NT2/D1 (cell line): Measurements from ENCODE around the gene PMVK.

ENCODE experiments used
- DNase-seq: peaks from one replicate; pipeline ENCODE4 v3.0.0-alpha.2; 2011; ENCODE audit warnings: low read depth, low spot score
- H3K27me3 ChIP-seq: 2 replicates; pipeline ENCODE4 v1.6.0; 2011; ENCODE audit warnings: mild to moderate bottlenecking; ENCODE audit not compliant: insufficient read length, insufficient read depth
- H3K36me3 ChIP-seq: 2 replicates; pipeline ENCODE4 v1.6.1; 2011; ENCODE audit warnings: mild to moderate bottlenecking, low read length, mixed read lengths; ENCODE audit not compliant: insufficient read depth, insufficient read length
- H3K4me1 ChIP-seq: 2 replicates; pipeline ENCODE4 v1.5.1; 2011; ENCODE audit not compliant: insufficient read depth, insufficient read length
- H3K4me3 ChIP-seq: 2 replicates; pipeline ENCODE4 v1.5.1; 2011; ENCODE audit warnings: low read depth; ENCODE audit not compliant: insufficient read length
- H3K9ac ChIP-seq: 2 replicates; pipeline ENCODE4 v1.6.0; 2011; ENCODE audit warnings: low read depth; ENCODE audit not compliant: insufficient read length
- H3K9me3 ChIP-seq: 2 replicates; pipeline ENCODE4 v1.5.1; 2011; ENCODE audit warnings: mild to moderate bottlenecking, low read length; ENCODE audit not compliant: insufficient read depth
- SUZ12 ChIP-seq: IDR thresholded peaks from 2 replicates; pipeline ENCODE4 v1.6.1; 2011; ENCODE audit not compliant: insufficient read length, insufficient read depth; ENCODE audit errors: extremely low read depth
- YY1 ChIP-seq: IDR thresholded peaks from 2 replicates; pipeline ENCODE4 v1.6.1; 2011; ENCODE audit not compliant: insufficient read length, insufficient read depth
- ZNF274 ChIP-seq: IDR thresholded peaks from 2 replicates; pipeline ENCODE4 v1.6.1; 2011; ENCODE audit warnings: mild to moderate bottlenecking, low read depth, low read length

PMVK gene

GRCh38 chr1:154954541-154954940, 18.0 kb upstream of the PMVK start:
- peaks cover 31% of the 10 kb centered on the region for H3K36me3 ChIP-seq
- H3K27me3 ChIP-seq: no peaks in the 10 kb centered on the region
- peaks cover 12% of the 10 kb centered on the region for H3K4me1 ChIP-seq
- TF ChIP-seq SUZ12 (no peak), ZNF274 (no peak), YY1 (no peak)
- no peaks in the 10 kb centered on the region; the same call in 1 of the 2 replicates for H3K9me3 ChIP-seq
- no peak for DNase-seq
- H3K4me3 ChIP-seq: no peak overlapping the region
- H3K9ac ChIP-seq: peak overlapping the region; percentile 6

- peaks cover 22% of the 10 kb centered on the region for H3K36me3 ChIP-seq
- DNase-seq: no peak
- H3K4me1 ChIP-seq: peaks cover 10% of the 10 kb centered on the region
- H3K9me3 ChIP-seq: no peaks in the 10 kb centered on the region
- no peak overlapping the region for H3K4me3 ChIP-seq
- no peaks in the 10 kb centered on the region for H3K27me3 ChIP-seq
- TF ChIP-seq SUZ12 (no peak), YY1 (no peak), ZNF274 (no peak)
- no peak overlapping the region for H3K9ac ChIP-seq
Observed at GRCh38 chr1:154953611-154954038, 17.1 kb upstream of the PMVK start.

GRCh38 chr1:154952664-154953063, 16.1 kb upstream of the PMVK start:
- Histone ChIP-seq H3K4me3 (no peak overlapping the region), H3K9me3 (no peaks in the 10 kb centered on the region), H3K36me3 (peaks cover 18% of the 10 kb centered on the region), H3K9ac (no peak overlapping the region), H3K27me3 (no peaks in the 10 kb centered on the region), H3K4me1 (peaks cover 14% of the 10 kb centered on the region)
- no peak for DNase-seq
- TF ChIP-seq SUZ12 (no peak), ZNF274 (no peak), YY1 (no peak)

- no peaks in the 10 kb centered on the region for H3K9me3 ChIP-seq
- peaks cover 24% of the 10 kb centered on the region for H3K36me3 ChIP-seq
- peak overlapping the region; percentile 13 for H3K9ac ChIP-seq
- TF ChIP-seq YY1: no peak
- no peak for TF ChIP-seq ZNF274
- no peak for TF ChIP-seq SUZ12
- H3K4me3 ChIP-seq: no peak overlapping the region
- H3K4me1 ChIP-seq: peaks cover 14% of the 10 kb centered on the region
- no peak for DNase-seq
- H3K27me3 ChIP-seq: no peaks in the 10 kb centered on the region
Observed at GRCh38 chr1:154951901-154952657, 15.6 kb upstream of the PMVK start.

- H3K9me3 ChIP-seq: no peaks in the 10 kb centered on the region
- H3K36me3 ChIP-seq: peaks cover 34% of the 10 kb centered on the region
- no peaks in the 10 kb centered on the region for H3K27me3 ChIP-seq
- peaks cover 10% of the 10 kb centered on the region for H3K4me1 ChIP-seq
- no peak for TF ChIP-seq SUZ12
- TF ChIP-seq YY1: no peak
- H3K4me3 ChIP-seq: no peak overlapping the region
- no peak overlapping the region for H3K9ac ChIP-seq
- DNase-seq: no peak
Observed at GRCh38 chr1:154948079-154948478, 11.6 kb upstream of the PMVK start.

- Histone ChIP-seq H3K4me3 (no peak overlapping the region), H3K9ac (no peak overlapping the region), H3K4me1 (peaks cover 25% of the 10 kb centered on the region), H3K9me3 (no peaks in the 10 kb centered on the region), H3K27me3 (no peaks in the 10 kb centered on the region), H3K36me3 (peaks cover 31% of the 10 kb centered on the region)
- no peak for DNase-seq
- TF ChIP-seq YY1 (no peak), ZNF274 (no peak), SUZ12 (no peak)
Observed at GRCh38 chr1:154945962-154946850, 9.7 kb upstream of the PMVK start.
